CD4-positive, alpha-beta T cell treated with Interleukin-4 for 1 hour (primary cell): ENCODE results near the gene CCDC15.
A peak's percentile ranks its signal among the peaks of the same experiment; 100 is the strongest.

Experiments used
- DNase-seq, 2 donors: peaks; one replicate each; pipeline ENCODE4 v3.0.0-alpha.2; 2020 to 2022

Gene CCDC15

DNA sequence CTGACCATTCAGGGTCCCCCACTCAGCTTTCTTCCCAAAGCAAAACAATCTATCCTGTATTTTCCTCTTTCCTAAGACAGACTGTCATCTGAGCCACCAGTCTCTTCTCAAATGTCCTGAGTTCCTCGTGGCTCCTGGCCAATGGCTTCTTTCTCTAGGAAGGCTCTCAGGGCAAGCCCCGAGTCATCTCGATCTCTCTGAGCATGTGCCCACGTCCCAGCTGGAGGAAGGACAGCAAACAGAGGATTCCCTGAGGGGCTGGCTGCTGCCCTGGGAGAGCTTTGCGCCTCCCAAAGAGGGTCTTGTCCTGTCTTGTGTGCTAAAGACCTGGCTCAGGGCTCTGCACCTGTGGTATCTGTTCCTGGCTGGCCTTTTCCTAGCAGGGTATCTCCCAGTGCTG, 117.4 kb downstream of the CCDC15 start:
- DNase-seq: no peak

DNA sequence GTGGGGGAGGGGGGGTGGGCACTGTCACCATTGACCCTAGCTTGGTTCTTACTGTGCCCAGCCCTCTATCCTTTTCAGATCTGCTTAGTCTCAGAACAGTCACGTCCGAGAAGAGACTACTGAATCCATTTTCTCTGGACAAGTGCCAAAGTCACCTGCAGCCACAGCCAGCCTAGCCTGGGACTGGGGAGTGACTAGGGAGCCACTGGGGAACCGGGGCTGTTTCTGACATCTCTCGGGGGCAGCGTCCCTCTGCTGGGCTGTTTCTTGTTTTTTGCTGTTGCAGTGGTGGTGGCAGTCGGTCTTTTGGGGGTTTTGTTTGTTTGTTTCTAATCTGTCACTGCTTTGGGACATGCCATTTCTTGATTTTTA, 117.8 kb downstream of the CCDC15 start:
- no peak for DNase-seq

DNA sequence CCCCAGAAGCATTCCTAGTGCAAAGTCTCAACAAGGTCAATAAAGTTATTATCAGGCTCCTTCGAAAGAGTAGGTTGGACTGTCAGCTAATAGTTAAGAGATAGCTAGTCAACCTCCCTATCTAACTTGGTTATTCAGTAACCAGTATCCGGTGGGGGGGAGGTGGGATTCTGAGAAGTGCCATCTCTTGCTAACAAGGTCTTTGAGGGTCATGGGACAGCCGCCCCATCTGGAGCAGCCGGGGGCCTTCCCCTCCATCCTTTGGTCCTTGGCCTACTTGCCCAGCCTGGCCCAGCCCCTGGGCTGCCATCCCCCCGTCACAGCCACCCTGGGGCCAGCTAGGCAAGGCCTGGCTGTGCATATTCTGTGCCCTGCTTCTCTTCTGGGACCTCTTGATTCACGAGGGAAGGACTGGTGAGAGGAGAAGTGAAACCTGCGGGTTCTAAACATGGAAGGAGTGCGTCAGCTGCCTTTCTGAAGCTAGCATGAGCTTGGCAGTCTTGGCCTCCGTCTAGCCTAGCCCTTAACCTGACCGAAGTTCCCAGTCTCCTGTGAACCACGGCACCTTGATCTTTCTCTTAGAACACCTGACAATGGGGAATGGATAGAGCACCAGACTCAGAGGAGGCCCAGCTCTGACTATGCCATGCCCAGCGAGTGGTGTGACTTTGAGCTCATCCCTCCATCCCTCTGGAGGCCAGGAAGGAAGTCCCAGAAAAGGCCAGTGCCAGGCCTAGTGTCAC, 118.4 kb downstream of the CCDC15 start:
- peak in 1 of 2 donors; percentile 65 for DNase-seq

DNA sequence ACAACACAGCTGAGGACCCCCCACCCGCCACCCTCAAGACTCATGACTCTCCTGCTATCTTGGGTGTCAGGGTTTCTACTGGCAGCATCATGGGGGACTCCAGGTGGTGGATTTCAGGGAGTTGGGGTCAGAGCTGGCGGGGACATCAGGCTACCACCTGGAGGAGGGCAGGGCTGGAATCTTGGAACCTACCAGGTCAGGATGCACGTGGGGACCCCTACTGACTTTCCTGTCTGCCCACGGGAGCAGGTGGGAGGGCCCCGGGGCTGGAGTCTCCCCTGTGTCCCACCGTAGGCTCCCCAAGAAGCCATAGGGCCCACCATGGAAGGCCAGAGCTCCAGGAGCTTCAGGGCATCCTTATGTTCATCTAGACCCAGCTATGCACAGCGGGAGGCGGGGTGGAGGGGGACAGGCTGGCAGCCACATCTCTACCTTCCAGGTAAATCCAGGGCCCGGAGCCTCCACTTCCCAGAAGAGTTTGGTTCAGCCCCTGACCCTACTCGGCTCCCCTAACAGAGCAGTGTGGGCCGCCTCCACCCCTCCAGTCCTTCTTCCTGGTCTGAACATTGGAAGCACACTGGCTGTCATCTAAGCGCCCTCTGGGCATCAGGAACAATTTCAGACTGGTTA, 119.1 kb downstream of the CCDC15 start:
- no peak for DNase-seq

DNA sequence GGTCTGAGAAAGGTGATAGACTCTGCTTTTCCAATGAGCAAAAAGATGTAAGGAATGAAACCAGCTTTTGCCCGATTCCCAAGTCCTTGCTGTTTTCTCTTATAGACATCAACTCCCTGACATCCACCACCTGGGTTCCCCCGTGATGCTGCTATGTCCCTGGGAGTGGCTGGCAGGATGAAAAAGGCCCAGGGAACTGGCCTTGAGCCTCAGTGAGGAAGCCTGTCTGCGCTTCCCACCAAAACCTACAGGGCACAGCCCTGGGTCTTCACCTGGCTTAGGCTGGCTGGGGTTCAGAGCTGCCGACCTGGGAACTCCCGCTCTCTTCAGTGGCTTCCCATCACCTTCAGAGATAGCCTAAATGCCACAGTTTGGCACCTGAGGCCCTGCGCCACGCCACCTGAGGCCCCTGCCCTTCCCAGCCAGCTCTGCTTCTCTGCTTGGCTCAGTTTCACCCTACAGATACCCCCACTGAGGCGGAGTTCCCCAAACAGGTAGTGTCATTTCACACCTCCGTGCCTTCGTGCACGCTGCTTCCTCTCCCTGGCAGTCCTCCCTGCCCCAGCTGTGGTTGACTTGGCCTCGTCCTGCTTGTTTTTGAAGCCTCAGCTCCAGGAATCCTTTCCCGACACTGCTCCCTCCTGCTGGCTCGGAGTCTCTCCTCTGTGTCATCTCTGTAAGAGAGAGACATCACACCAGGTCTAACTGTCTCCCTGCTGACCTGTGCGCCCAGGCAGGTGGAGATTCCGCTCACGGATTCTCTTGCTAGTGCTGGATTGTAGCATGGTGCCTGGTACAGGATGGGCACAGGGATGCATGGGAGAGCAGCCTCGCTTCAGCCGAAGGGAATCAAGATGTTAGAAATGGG, 119.8 kb downstream of the CCDC15 start:
- no peak for DNase-seq

DNA sequence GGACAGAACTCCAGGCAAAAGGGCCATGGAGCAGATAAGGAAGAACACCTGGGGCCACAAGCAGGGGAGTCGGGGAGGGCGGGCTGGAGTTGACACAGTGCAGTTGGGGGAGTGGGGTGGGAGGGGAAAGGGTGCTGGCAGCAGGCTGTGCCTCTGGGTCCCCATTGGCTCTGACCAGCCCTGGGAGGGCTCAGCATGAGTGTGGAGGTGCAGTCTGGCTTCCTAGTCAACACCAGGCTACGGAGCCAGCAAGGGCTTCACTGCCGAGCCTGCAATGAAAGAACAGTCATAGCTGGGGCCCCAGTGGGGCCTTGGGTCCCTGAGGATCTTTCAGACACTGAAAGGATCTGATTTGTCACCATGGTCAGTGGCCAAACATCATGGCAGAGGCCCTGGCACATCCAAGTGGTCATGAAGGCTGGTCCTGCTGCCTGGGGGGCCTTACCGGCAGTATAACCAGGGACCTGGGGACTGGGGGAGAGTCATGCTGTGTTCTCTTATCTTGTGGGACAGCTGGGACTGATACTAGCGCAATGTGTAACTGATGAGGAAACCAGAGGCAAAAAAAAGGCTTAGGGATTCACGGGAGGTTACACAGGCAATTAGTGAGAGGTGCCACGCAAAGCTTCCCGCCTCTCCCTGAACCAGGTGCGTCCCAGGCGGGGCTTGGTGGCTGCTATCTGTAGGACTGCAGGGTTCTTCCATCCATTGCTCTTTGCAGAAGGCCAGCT, 120.7 kb downstream of the CCDC15 start:
- DNase-seq: no peak

DNA sequence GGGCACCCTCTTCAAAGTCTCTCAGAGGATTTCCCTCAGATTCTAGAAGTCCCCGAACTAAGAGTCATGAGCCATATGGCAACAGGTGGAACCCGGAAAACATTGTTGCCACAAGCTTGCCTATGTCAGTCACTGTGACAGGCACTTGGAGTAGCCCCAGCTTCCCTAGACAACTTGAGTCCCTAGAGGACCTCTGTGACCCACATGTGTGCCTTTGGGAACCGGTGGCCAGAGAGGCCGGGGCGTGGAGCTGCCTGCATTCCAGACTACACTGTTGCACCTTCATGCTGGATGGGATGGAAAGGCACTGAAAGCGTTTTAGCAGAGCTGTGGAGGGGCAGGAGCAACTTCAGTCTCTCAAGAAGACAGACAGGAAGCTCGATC, 121.2 kb downstream of the CCDC15 start:
- DNase-seq: no peak

DNA sequence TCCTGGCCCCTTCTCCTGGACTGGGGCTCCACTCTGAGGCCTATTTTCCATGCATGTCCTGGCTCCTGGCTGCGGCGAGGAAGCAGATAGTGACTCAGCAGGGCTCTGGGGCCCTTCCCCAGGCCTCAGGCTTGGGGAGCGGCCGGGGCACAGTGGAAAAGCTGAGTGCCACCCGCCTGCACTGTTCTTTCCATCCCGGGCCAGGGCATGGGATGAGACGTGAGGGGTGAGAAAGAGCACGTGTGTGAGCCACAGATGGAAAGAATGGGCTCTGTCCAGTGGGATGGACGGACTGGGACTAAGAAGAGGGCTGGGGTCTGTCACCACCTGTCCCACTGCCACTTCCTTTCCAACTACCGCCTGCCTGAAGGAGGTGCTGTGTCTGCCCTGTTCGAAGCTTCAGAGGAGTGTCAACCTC, 121.9 kb downstream of the CCDC15 start:
- DNase-seq: no peak

DNA sequence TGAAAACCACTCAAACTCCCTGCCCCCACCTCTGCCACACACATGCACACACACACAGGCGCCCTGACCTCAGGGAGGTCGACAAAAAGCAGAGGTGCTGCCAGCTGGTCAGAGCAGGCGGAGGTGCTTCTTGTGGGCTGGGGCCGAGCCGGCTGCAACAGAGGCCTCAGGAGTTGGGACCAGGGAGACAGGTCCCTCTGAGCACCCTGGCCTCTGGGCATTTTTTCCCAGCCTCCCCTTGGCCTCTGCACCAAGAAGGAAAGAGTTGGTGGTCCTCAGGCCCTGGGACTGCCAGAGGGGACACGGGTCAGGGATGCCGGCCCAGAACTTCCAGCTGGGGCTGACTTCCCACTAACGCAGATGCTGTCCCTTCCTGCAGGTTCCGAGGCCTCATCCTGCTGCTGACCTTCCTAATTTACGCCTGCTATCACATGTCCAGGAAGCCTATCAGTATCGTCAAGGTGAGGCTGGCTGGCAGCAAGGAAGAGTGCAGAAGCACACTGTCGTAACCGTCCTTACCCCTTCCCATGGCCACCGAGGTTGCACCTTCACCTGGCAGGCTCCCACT, 122.5 kb downstream of the CCDC15 start:
- DNase-seq: no peak

DNA sequence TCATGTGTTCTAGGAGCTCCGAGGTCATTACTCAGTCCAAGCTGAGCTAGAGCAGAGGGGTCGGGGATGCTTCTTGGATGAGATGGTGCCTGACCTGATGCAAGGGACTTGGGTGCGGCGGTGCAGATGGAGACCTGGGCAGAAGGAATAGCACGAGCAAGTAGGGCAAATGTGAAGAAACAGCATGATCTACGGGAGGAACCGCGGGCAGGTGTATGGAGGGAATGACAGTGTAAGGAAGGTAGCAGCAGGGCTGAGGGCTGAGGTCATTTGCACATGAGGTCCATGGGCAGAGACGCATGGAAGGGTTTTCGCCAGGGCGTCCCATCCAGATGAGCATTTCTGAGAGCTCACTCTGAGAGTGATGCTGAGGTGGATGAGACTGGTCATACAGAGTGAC, 124.0 kb downstream of the CCDC15 start:
- DNase-seq: no peak

DNA sequence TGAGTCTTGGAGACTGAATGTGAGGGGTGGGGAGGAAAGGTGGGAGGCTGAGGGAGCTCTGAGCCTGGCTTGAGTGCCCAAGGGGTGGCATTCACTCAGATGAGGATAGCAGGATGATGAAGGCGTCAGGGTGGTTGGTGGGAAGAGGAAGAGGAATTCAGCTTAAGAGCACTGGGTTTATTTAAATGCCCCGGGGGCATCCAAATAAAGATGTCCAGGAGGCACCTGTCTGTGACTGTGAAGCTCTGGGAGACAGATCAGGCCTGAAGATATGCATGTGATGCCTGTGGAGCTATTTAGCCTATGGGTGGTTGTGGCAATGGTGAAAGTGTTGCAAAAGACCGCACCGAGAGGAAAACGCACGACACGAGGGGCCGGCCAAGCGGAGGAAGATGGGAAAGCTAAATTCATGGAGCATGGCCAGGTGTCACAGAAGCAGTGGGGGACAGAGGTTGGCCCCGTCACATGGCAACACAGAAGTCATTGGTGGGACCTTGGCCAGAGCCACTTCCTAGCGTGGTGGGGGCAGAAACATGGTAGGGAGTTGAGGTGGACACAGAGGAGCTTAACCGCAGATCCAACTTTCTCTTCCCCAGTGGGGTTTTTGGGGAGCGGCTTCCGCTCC, 124.6 kb downstream of the CCDC15 start:
- no peak for DNase-seq

DNA sequence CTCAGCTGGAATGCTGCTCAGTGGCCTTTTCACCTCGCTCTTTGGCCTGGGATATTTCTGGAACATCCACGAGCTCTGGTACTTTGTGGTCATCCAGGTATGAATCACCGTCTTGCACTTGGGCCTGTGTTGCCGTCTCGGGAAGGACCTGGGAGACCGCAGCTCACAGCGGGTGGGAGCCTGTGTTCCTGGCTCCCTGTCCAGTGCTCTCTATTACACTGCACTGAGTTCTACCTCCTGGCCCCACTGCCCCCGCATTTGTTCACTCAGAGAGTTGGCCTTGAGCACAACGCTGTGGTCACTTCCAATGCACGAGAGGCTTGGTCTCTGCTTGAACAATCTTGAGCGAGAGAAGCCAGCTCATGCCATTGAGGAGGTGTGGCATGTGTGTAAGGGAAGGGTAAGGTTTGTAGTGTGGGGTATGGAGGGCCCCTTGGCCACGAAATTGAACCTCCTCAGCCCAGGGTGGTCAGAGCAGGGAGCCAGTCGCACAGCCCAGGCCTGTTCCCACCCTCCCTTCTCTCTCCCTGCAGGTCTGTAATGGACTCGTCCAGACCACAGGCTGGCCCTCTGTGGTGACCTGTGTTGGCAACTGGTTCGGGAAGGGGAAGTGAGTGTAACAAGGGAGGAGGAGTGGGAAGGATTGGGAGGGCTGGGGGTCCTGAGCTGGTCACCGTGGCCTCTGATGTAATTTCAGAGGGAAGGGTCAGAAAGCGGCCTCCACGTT, 125.3 kb downstream of the CCDC15 start:
- DNase-seq: no peak

DNA sequence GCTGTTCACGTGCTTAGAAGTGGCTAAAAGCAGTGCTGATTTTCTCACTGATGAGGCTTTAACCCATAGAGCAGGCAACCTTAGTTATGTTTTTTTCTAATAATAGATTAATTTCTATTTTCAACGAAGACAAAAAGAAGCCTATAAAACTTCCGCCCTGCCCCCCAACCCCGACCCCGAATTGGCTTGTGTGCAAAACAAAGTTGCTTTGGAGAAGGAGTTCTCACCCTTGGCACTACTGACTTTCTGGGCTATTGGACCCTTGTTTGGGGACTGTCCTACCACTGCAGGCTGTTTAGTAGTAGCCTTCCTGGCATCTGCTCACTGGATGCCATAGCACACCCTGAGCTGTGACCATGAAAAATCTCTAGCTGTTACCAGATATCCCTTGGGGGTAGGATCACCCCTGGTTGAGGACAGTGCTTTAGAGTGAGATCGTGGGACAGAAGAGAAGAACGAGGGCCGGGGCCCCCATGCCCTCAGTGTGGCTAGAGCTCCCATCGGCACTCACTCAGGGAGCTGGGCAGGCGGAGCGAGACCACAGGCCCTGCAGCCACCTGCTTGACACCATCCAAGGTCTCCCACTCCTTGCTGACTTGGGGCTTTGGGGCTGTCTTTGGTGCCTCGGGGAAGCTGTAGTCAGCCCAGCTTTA, 126.0 kb downstream of the CCDC15 start:
- no peak for DNase-seq

DNA sequence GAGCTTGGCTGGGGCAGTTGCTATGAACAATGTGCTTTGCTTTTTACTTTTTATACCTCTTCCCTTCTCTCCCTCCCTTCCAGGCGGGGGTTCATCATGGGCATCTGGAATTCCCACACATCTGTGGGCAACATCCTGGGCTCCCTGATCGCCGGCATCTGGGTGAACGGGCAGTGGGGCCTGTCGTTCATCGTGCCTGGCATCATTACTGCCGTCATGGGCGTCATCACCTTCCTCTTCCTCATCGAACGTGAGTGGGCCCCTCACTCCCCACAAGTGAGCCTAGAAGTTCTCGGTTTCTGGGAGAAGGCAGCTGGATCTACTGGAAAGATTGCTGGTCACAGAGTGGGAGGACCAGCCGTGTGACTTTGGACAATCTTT, 126.5 kb downstream of the CCDC15 start:
- no peak for DNase-seq

DNA sequence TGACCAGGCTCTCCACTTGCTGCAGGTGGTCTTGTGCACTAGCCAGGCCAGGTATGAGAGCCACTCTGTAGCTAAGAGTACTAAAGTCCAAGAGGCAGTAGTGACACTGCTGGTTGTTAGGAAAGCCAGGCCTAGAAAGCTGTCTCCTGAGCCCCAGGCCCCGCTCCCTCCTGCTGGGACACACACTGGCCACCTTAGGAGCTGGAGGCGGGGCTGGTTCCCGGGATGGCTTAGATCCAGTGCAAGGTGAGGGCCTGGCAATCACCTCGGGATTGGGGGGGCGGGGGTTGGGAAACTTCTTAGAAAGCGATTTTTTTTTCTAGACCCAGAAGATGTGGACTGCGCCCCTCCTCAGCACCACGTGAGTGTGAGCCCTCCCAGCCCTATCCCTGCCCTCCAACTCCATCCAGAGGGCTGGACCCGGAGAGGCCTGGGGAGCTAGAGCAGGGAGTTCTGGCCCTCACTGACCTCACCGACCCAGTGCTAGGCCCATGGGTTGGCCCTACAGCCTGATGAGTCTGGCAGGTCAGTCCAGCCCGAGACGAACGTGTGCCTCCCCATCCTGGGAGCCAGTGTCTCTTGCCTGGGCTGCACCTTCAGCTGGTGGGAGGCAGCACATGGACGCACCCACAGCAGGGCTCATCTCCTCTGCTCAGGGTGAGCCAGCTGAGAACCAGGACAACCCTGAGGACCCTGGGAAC, 127.2 kb downstream of the CCDC15 start:
- DNase-seq: no peak

DNA sequence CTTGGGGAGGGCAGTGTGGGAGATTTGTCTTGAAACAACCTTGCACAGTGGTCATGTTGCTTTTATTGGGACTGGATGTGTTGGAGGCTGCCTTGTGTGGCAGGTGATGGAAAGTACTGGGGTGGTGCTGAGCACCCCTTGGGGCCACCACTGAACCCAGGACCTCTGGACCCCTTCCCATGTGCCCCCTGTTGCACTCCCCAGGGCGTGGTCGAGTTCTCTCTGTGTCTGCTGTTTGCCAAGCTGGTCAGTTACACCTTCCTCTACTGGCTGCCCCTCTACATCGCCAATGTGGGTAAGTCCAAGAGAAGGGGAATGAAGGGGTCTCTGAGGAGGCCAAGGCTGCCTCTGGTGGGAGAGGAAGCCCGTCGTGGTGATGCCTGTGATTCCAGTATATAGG, 128.0 kb downstream of the CCDC15 start:
- no peak for DNase-seq

DNA sequence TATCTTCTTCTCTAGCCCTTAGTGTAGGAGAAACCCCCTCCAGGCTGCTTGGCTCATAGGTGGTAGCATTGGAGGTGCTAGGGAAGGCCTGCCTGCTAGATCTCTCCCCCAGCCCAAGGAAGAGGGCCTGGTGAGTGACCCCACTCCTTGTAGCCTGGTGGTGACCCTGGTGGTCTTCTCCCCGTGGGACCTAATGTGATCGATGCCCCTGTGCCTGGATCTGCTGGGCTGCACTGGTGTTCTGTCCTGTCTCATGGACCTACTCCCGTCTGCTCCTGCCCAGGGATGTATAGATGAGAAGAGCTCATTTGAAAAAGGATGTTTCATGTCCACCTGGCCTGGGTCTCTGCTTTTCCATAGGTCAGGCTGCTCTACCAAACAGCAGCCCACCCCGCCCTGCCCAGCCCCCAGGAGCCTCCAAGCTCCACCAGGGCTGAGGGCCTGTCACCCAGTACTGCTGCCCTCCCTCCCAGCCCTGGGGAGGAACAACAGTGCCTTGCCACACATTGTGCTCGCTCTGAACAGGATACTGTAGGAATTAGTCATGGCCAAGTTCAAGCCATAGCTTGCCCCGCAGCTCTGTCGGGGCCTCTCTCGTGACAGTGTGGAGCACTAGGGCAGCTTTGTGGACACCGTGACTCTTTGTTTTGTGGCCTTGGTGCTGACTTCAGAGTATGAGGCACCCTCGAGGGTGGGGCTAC, 128.8 kb downstream of the CCDC15 start:
- DNase-seq: no peak

DNA sequence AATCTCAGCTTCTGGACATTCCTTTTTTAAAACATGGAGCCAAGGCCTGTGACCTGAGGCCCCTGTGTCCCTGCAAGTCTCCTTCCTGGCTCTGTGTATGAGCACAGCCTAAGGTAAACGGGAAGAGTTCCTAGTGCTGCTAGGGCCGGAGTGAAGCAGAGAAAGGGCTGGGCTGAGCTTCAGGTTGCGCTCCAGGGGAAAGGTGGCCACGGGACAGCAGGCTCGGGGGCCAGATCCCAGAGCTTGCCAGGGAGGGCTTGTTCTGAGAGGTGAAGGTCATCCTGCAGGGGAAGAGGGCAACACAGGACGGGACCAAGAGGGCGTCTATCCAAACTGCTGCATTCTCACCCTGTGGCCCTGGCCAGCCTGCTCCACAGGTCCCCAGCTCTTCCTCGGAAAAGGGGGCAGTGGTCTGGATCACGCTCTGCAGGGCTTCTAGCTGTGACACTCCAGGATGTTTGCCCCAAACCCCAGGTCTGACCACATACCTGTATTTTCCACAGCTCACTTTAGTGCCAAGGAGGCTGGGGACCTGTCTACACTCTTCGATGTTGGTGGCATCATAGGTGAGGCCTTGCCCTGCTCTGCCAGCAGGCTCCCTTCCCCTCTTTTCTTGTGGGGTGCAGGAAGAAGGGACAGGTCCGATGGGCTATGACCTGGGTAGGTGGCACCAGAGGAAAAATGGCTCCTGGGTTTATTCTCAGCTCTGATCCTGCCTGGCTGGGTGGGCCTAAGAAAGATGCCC, 129.5 kb downstream of the CCDC15 start:
- DNase-seq: no peak

DNA sequence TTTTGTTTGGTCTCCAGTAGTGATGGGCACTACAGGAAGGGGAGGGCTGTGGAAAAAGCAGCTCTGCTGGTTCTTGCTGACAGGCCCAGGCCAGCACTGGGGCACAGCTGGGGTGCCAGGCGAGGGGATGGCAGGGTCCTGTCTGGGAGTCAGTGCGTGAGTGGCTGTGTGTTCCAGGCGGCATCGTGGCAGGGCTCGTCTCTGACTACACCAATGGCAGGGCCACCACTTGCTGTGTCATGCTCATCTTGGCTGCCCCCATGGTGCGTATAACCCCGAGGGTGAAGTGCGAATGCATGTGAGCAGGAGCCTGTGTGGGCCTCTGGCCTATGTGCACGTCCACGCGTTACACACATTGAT, 130.0 kb downstream of the CCDC15 start:
- DNase-seq: no peak
